ENCODE measurements around the gene SNX7.

DNA sequence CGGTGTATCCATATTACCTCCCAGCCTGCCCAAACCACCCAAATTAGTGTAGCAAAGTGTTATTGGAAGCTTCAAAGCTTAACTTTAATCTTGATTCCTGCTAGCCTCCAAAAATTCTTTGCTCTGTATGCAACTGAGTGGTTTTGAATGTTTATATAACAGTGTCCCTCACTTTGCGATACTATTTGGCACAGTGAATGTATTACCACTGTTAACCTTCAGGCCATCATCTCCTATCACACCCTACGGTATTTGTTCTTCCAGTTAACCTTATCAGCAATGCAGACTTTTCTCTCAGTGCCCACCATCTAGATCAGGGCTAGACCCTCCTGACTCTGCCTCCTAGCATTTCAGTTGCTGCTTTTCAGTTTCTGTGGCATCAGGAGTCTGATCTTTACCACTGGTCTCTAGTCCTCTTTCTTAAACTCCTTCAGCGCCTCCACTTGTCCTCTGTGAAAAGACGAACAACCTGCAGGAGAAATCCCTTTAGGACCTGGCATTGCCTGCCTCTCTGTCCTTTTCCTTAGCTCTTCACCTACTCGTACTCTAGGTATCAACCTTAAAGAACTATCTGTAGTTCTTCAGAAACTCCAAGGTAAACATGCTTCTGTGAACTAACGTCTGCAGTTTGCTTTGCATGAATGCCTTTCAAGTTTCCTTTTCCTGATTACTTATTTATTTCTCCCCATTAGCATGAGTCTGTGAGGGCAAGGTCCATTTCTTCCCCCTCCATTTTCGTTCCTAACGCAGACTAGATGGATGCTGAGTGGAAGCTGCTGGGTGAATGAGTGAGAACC, 71.7 kb downstream of the SNX7 start:
- TF ChIP-seq, protein P1, sequence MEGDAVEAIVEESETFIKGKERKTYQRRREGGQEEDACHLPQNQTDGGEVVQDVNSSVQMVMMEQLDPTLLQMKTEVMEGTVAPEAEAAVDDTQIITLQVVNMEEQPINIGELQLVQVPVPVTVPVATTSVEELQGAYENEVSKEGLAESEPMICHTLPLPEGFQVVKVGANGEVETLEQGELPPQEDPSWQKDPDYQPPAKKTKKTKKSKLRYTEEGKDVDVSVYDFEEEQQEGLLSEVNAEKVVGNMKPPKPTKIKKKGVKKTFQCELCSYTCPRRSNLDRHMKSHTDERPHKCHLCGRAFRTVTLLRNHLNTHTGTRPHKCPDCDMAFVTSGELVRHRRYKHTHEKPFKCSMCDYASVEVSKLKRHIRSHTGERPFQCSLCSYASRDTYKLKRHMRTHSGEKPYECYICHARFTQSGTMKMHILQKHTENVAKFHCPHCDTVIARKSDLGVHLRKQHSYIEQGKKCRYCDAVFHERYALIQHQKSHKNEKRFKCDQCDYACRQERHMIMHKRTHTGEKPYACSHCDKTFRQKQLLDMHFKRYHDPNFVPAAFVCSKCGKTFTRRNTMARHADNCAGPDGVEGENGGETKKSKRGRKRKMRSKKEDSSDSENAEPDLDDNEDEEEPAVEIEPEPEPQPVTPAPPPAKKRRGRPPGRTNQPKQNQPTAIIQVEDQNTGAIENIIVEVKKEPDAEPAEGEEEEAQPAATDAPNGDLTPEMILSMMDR (IDR thresholded peaks at IDR 0.05; ENCODE audit: extremely low read depth in 1 of 2, insufficient read depth in 1 of 2, low read depth in 1 of 2, low read length in 2 of 2): no peak
- TF ChIP-seq POLR2AphosphoS5 (IDR thresholded peaks at IDR 0.05; ENCODE audit: insufficient read depth, low read depth, low read length): no peak
- TF ChIP-seq GATA2 (IDR thresholded peaks at IDR 0.05; ENCODE audit: insufficient read depth, insufficient read length, low read depth, low read length): no peak
